CD14-positive monocyte (primary cell): ENCODE measurements around the gene SLC2A9. TPM values are rescaled to one million over a fixed set of nuclear protein-coding genes. Genes with fewer than 3 reads are reported as not detected.

Experiments used
- DNase-seq, 3 donors: peaks; one replicate each; pipeline ENCODE4 v3.0.0-alpha.2; 2011 to 2022
- H2AFZ ChIP-seq: 2 replicates; pipeline ENCODE4 v1.6.0; 2012; ENCODE audit warnings: mild to moderate bottlenecking, low read depth, low read length, inconsistent platforms; ENCODE audit not compliant: insufficient read depth, poor library complexity, severe bottlenecking
- H3K27ac ChIP-seq, 2 donors: 1 replicate in 1 of 2; 2 replicates in 1 of 2; pipeline ENCODE4 v1.5.1; 2012 to 2013; ENCODE audit warnings: low read length in 2 of 2, control low read depth in 1 of 2, inconsistent platforms in 1 of 2, low read depth in 1 of 2, mild to moderate bottlenecking in 1 of 2
- H3K27me3 ChIP-seq, 2 donors: one replicate each; pipeline versions ENCODE4 v1.6.0 to v1.6.1; 2011 to 2013; ENCODE audit warnings: low read length in 2 of 2; ENCODE audit not compliant: control insufficient read depth in 2 of 2, insufficient read depth in 2 of 2
- H3K36me3 ChIP-seq, 2 donors: replicated peaks in 1 of 2; 1 replicate in 1 of 2; 2 replicates in 1 of 2; pipeline versions ENCODE4 v1.5.1 to v1.6.1; 2012 to 2013; ENCODE audit warnings: low read length in 2 of 2, control low read depth in 1 of 2, inconsistent platforms in 1 of 2, mild to moderate bottlenecking in 1 of 2; ENCODE audit not compliant: insufficient read depth in 2 of 2, control insufficient read depth in 1 of 2
- H3K4me1 ChIP-seq, 2 donors: 1 replicate in 1 of 2; 2 replicates in 1 of 2; pipeline versions ENCODE4 v1.5.1 to v1.6.1; 2012 to 2013; ENCODE audit warnings: low read length in 2 of 2, control low read depth in 1 of 2, inconsistent platforms in 1 of 2, mild to moderate bottlenecking in 1 of 2, moderate library complexity in 1 of 2; ENCODE audit not compliant: insufficient read depth in 2 of 2, control insufficient read depth in 1 of 2
- H3K4me2 ChIP-seq: replicated peaks from 2 replicates; pipeline ENCODE3; 2012; ENCODE audit warnings: low read length, moderate library complexity, mild to moderate bottlenecking; ENCODE audit not compliant: poor library complexity, severe bottlenecking; ENCODE audit errors: extremely low read depth
- H3K4me3 ChIP-seq, 3 experiments: fragments of 200-600 bp in 1 of 3; sonication (generic) in 1 of 3; replicated peaks in 1 of 3; 1 replicate in 2 of 3; 2 replicates in 1 of 3; pipeline ENCODE4 v1.5.1; 2011 to 2013; ENCODE audit warnings: low read length in 3 of 3, mild to moderate bottlenecking in 3 of 3, control low read depth in 2 of 3, low read depth in 2 of 3, inconsistent platforms in 1 of 3, moderate library complexity in 1 of 3
- H3K79me2 ChIP-seq: 2 replicates; pipeline ENCODE4 v1.6.0; 2012; ENCODE audit warnings: mild to moderate bottlenecking, control low read depth, inconsistent platforms, low read length, moderate library complexity; ENCODE audit not compliant: insufficient read depth
- H3K9ac ChIP-seq: 2 replicates; pipeline ENCODE4 v1.6.0; 2017; ENCODE audit warnings: low read length, mild to moderate bottlenecking; ENCODE audit not compliant: insufficient read depth, poor library complexity, severe bottlenecking
- H3K9me3 ChIP-seq, 2 donors: replicated peaks in 1 of 2; 1 replicate in 1 of 2; 2 replicates in 1 of 2; pipeline versions ENCODE4 v1.5.1 to v1.6.1; 2012 to 2013; ENCODE audit warnings: low read length in 2 of 2, control low read depth in 1 of 2; ENCODE audit not compliant: control insufficient read depth in 1 of 2, insufficient read depth in 1 of 2
- H4K20me1 ChIP-seq: 2 replicates; pipeline ENCODE4 v1.6.0; 2012; ENCODE audit warnings: mild to moderate bottlenecking, low read length, control low read depth, moderate library complexity; ENCODE audit not compliant: insufficient read depth
- H3K27ac Mint-ChIP-seq, 7 donors: one replicate each; pipeline ENCODE4 v1.8.0; 2020; ENCODE audit warnings: mild to moderate bottlenecking in 7 of 7, mixed read lengths in 7 of 7, moderate library complexity in 6 of 7, inconsistent platforms in 2 of 7
- H3K27me3 Mint-ChIP-seq, 3 donors: one replicate each; pipeline ENCODE4 v1.8.0; 2021 to 2022; ENCODE audit warnings: low read depth in 3 of 3, mild to moderate bottlenecking in 3 of 3, mixed read lengths in 3 of 3, moderate library complexity in 3 of 3, inconsistent platforms in 1 of 3
- H3K36me3 Mint-ChIP-seq, 2 donors: one replicate each; pipeline ENCODE4 v1.8.0; 2020; ENCODE audit warnings: mixed read lengths in 2 of 2, inconsistent platforms in 1 of 2, mild to moderate bottlenecking in 1 of 2
- H3K4me1 Mint-ChIP-seq: one replicate; pipeline ENCODE4 v1.8.0; 2020; ENCODE audit warnings: mild to moderate bottlenecking, mixed read lengths
- H3K4me3 Mint-ChIP-seq, 2 donors: one replicate each; pipeline ENCODE4 v1.8.0; 2020; ENCODE audit warnings: mild to moderate bottlenecking in 2 of 2, mixed read lengths in 2 of 2, moderate library complexity in 1 of 2
- H3K9me3 Mint-ChIP-seq, 7 donors: one replicate each; pipeline ENCODE4 v1.8.0; 2020 to 2022; ENCODE audit warnings: mixed read lengths in 7 of 7, mild to moderate bottlenecking in 6 of 7, moderate library complexity in 6 of 7, inconsistent platforms in 2 of 7
- WGBS: methylation state at CpG from one replicate; pipeline ENCODE4 v1.1.5; 2013; ENCODE audit warnings: missing lambda C conversion rate; ENCODE audit not compliant: insufficient coverage; 5-methylcytosine and 5-hydroxymethylcytosine counted together
- intact Hi-C, 2 donors: fragments of 100-400 bp; cut with micrococcal nuclease; formaldehyde crosslinking; loops; one replicate each; pipeline versions ENCODE4 v1.15.0 to v1.15.1; 2023
- polyA plus RNA-seq, 3 donors: library from polyadenylated mRNA; depleted of rRNA in 1 of 3; unstranded in 2 of 3; stranded (reverse) in 1 of 3; fragments of 300-500 nt in 2 of 3; fragments of >200 nt in 1 of 3; fragmentation: Illumina TruSeq in 2 of 3; gene quantifications; 1 replicate in 2 of 3; 2 replicates in 1 of 3; pipeline ENCODE4 v1.2.3, GENCODE V29; 2012 to 2021
- TF ChIP-seq, protein P1 (sequence below): fragments of 200-600 bp; IDR thresholded peaks from one replicate; pipeline ENCODE4 v1.8.0; 2022; ENCODE audit warnings: antibody characterized with exemption, mild to moderate bottlenecking

SLC2A9 gene
- polyA plus RNA-seq, 3 donors = 27.3 to 38.6 (median 34.7) TPM

DNA sequence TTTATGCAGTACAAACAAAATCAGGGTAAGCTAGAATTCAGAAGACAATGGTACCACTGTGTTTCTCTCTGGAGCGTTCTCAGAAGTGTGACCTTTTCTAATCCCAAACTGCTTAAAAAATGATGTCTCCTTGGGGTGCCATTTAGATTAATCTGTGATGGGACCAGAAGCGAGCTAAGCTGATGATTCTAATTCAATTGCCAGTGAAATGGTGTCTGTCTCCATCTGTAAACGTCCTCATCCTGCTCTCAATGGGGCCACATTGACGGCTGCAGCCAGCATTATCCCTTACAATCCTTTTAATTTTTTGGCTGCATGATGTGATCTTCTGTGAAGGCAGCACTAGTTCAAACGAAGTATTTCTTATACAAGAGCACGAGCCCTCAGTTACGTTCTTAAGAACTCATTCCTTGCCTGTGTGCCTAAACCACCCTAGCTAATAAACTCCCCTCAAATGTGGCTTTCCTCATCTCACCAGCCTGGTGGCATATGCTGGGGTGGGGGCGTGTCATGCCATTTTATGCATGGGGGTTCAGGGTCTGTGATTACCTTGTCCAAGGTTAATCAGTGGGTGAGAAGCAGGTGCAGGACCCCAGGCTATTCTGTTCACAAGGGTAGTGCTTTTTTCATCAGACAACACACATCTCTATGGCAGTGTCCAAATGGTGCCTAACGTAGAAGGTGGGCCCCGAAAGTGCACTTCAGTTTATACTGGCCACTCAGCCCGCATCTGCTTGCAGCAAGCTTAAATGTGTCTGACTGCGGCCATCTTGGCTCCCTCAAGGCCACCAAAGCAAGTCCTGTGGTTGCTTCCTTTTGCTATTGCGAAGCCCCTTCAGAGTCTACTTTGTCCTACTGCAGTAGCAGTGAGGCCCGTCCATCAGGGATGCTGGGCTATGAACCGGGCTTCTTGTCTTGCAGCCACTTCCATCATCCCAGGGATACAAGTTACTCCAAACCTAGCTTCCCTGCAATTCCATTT lies 45.7 kb upstream of the SLC2A9 start:
- 98% methylated on average over 9 of the region's 15 CpGs for WGBS
- no peaks in the 10 kb centered on the region for H3K9me3 ChIP-seq
- no peaks in the 10 kb centered on the region for H3K79me2 ChIP-seq
- Mint-ChIP-seq H3K9me3 (no peaks in the 10 kb centered on the region), H3K4me3 (no peak overlapping the region), H3K27ac (no peak overlapping the region), H3K36me3 (peaks cover 45 to 53% of the 10 kb centered on the region in 2 donors), H3K27me3 (no peaks in the 10 kb centered on the region), H3K4me1 (peaks cover 17% of the 10 kb centered on the region)
- peaks cover 27 to 68% of the 10 kb centered on the region in 2 donors for H3K36me3 ChIP-seq
- no peak overlapping the region for H3K9ac ChIP-seq
- no peak overlapping the region for H3K27ac ChIP-seq
- TF ChIP-seq, protein P1, sequence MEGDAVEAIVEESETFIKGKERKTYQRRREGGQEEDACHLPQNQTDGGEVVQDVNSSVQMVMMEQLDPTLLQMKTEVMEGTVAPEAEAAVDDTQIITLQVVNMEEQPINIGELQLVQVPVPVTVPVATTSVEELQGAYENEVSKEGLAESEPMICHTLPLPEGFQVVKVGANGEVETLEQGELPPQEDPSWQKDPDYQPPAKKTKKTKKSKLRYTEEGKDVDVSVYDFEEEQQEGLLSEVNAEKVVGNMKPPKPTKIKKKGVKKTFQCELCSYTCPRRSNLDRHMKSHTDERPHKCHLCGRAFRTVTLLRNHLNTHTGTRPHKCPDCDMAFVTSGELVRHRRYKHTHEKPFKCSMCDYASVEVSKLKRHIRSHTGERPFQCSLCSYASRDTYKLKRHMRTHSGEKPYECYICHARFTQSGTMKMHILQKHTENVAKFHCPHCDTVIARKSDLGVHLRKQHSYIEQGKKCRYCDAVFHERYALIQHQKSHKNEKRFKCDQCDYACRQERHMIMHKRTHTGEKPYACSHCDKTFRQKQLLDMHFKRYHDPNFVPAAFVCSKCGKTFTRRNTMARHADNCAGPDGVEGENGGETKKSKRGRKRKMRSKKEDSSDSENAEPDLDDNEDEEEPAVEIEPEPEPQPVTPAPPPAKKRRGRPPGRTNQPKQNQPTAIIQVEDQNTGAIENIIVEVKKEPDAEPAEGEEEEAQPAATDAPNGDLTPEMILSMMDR = no peak
- H2AFZ ChIP-seq = no peak overlapping the region
- H3K4me1 ChIP-seq = peaks cover 16 to 20% of the 10 kb centered on the region in 2 donors
- no peak overlapping the region for H3K4me2 ChIP-seq
- no peaks in the 10 kb centered on the region for H4K20me1 ChIP-seq
- H3K4me3 ChIP-seq = no peak overlapping the region
- DNase-seq = no peak
- H3K27me3 ChIP-seq = no peaks in the 10 kb centered on the region
- intact Hi-C loops = loop anchor here in 1 of 2 donors (5.0 to 10.0 kb wide), 2 partner anchors 305 to 362 kb away; no protein-coding TSS in a partner anchor

DNA sequence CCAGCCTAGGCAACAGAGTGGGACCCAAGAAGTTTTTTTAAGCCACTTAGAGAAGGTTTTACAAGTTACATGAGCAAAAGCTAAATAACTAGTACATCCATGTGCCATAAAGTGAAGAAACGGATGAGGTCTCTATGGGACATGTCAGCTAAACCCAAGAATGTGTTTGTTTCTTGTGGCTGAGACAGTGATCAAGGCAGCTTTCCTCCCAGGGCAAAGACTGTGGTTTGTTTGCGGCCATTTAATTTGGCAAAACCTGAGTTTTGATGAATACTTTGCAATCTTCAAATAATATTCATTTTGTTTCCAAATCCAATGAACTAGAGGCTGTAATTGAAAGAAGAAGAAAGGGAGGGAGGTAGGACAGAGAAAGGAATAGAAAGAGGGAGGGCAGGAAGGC lies 44.9 kb upstream of the SLC2A9 start:
- H3K4me1 ChIP-seq = peaks cover 22 to 27% of the 10 kb centered on the region in 2 donors
- WGBS = 100% methylated on average over 1 of the region's 2 CpGs
- peaks cover 27 to 64% of the 10 kb centered on the region in 2 donors for H3K36me3 ChIP-seq
- H3K79me2 ChIP-seq = no peaks in the 10 kb centered on the region
- H3K4me3 Mint-ChIP-seq = no peak overlapping the region
- no peak for DNase-seq
- H4K20me1 ChIP-seq = no peaks in the 10 kb centered on the region
- H3K4me1 Mint-ChIP-seq = peaks cover 23% of the 10 kb centered on the region
- H3K9me3 ChIP-seq = no peaks in the 10 kb centered on the region
- no peak overlapping the region for H3K9ac ChIP-seq
- no peak overlapping the region for H3K4me3 ChIP-seq
- H3K36me3 Mint-ChIP-seq = peaks cover 45 to 46% of the 10 kb centered on the region in 2 donors
- no peaks in the 10 kb centered on the region for H3K27me3 ChIP-seq
- no peak overlapping the region for H3K4me2 ChIP-seq
- H3K27me3 Mint-ChIP-seq = peaks cover 0 to 1% (median 0%) of the 10 kb centered on the region in 3 donors
- no peaks in the 10 kb centered on the region for H3K9me3 Mint-ChIP-seq
- TF ChIP-seq, protein P1 = no peak
- no peak overlapping the region for H3K27ac ChIP-seq
- no peak overlapping the region for H2AFZ ChIP-seq
- H3K27ac Mint-ChIP-seq = no peak overlapping the region
- intact Hi-C loops = loop anchor here in 1 of 2 donors (5.0 to 10.0 kb wide), 2 partner anchors 304 to 361 kb away; no protein-coding TSS in a partner anchor
